SW480 (cell line): ENCODE data around the gene MCU.
A peak's percentile ranks its signal among the peaks of the same experiment; 100 is the strongest.
"Not testable (repeated sequence)": the region's sequence is repeated elsewhere in the genome, so short reads cannot be mapped to it uniquely, and the experiment has no call there.

Experiments
- DNase-seq: peaks from one replicate; pipeline ENCODE4 v3.0.0-alpha.2; 2016; ENCODE audit warnings: low spot score

The MCU gene

GRCh38 chr10:72762042-72762441 lies 70.1 kb downstream of the MCU start:
- no peak for DNase-seq

GRCh38 chr10:72763201-72763600 lies 71.3 kb downstream of the MCU start:
- DNase-seq, result no peak

- DNase-seq, result peak; percentile 46
These were observed 72.2 kb downstream of the MCU start for GRCh38 chr10:72764151-72764550.

GRCh38 chr10:72765051-72765745 lies 73.3 kb downstream of the MCU start:
- no peak for DNase-seq

GRCh38 chr10:72771195-72771594 lies 79.3 kb downstream of the MCU start:
- not testable (repeated sequence) for DNase-seq

GRCh38 chr10:72772031-72772430 lies 80.1 kb downstream of the MCU start:
- DNase-seq, result no peak

- DNase-seq, result no peak
These were observed 87.9 kb downstream of the MCU start for GRCh38 chr10:72779874-72780273.

- DNase-seq, result no peak
These were observed 90.8 kb downstream of the MCU start for GRCh38 chr10:72782649-72783330.

- no peak for DNase-seq
These were observed 91.5 kb downstream of the MCU start for GRCh38 chr10:72783410-72783833.

- peak; percentile 17 for DNase-seq
These were observed 92.8 kb downstream of the MCU start for GRCh38 chr10:72784551-72785351.

GRCh38 chr10:72785409-72785808 lies 93.5 kb downstream of the MCU start:
- no peak for DNase-seq

- DNase-seq, result no peak
These were observed 98.5 kb downstream of the MCU start for GRCh38 chr10:72790216-72790990.

GRCh38 chr10:72792288-72792687 lies 100.3 kb downstream of the MCU start:
- no peak for DNase-seq

GRCh38 chr10:72793752-72794151 lies 101.8 kb downstream of the MCU start:
- no peak for DNase-seq

GRCh38 chr10:72794260-72794659 lies 102.3 kb downstream of the MCU start:
- DNase-seq, result no peak

- no peak for DNase-seq
These were observed 104.1 kb downstream of the MCU start for GRCh38 chr10:72796042-72796441.

GRCh38 chr10:72796538-72796937 lies 104.6 kb downstream of the MCU start:
- DNase-seq, result no peak

- DNase-seq, result no peak
These were observed 108.2 kb downstream of the MCU start for GRCh38 chr10:72800000-72800740.

GRCh38 chr10:72800741-72801092 lies 108.8 kb downstream of the MCU start:
- DNase-seq, result no peak

- DNase-seq, result no peak
These were observed 109.4 kb downstream of the MCU start for GRCh38 chr10:72801263-72801868.

- DNase-seq, result no peak
These were observed 110.4 kb downstream of the MCU start for GRCh38 chr10:72802332-72802731.
